IMR-90 (cell line): ENCODE measurements around the gene SLC18B1. TPM values are rescaled to one million over a fixed set of nuclear protein-coding genes. Genes with fewer than 3 reads are reported as not detected.

Source experiments
- ATAC-seq: fragments of 200-7000 bp; cut with Tn5 transposase; 2 replicates; pipeline ENCODE4 v1.9.1; 2020; ENCODE audit warnings: low read depth, mild to moderate bottlenecking, moderate library complexity
- BruUV-seq: library from RNA; stranded (reverse); fragments of 400-500 nt; replicated peaks from 2 replicates; lab custom pipeline; 2021; lab: Mats Ljungman, UMichigan
- CTCF ChIA-PET: fragments of 300-600 bp; formaldehyde crosslinking; extraction: SDS; loops from one replicate; lab custom pipeline; 2021; ENCODE audit warnings: antibody characterized with exemption; lab: Yijun Ruan, JAX
- POLR2A ChIA-PET: fragments of 300-600 bp; sonication (Branson Sonifier 250); formaldehyde crosslinking; loops from one replicate; lab custom pipeline; 2022; ENCODE audit warnings: antibody characterized with exemption; ENCODE audit not compliant: unreplicated experiment; lab: Charles Lee
- DNase-seq: peaks from one replicate; pipeline ENCODE4 v3.0.0; 2013
- H2AFZ ChIP-seq: replicated peaks from 2 replicates; pipeline ENCODE3; 2013; ENCODE audit warnings: low read length, mild to moderate bottlenecking; ENCODE audit not compliant: poor library complexity
- H2AK5ac ChIP-seq: 2 replicates; pipeline ENCODE4 v1.6.1; 2013; ENCODE audit warnings: low read depth, low read length, inconsistent platforms
- H2AK9ac ChIP-seq: replicated peaks from 2 replicates; pipeline ENCODE3; 2013; ENCODE audit warnings: mild to moderate bottlenecking, low read depth, low read length, moderate library complexity; ENCODE audit not compliant: poor library complexity
- H2BK120ac ChIP-seq: 2 replicates; pipeline ENCODE4 v1.6.1; 2013; ENCODE audit warnings: low read depth, low read length, inconsistent platforms
- H2BK15ac ChIP-seq: 3 replicates; pipeline ENCODE4 v1.6.1; 2013; ENCODE audit warnings: low read depth, low read length, inconsistent platforms
- H2BK20ac ChIP-seq: 2 replicates; pipeline ENCODE4 v1.6.1; 2013; ENCODE audit warnings: low read depth, mild to moderate bottlenecking, inconsistent platforms, low read length, moderate library complexity
- H2BK5ac ChIP-seq: 2 replicates; pipeline ENCODE4 v1.6.1; 2013; ENCODE audit warnings: mild to moderate bottlenecking, low read depth, low read length, inconsistent platforms; ENCODE audit not compliant: poor library complexity, severe bottlenecking
- H3K14ac ChIP-seq: replicated peaks from 2 replicates; pipeline ENCODE4 v1.6.1; 2013; ENCODE audit warnings: low read depth, low read length, inconsistent platforms
- H3K18ac ChIP-seq: 2 replicates; pipeline ENCODE4 v1.6.1; 2013; ENCODE audit warnings: low read depth, low read length, control low read depth
- H3K23ac ChIP-seq: 2 replicates; pipeline ENCODE4 v1.6.1; 2013; ENCODE audit warnings: low read depth, low read length, inconsistent platforms
- H3K27ac ChIP-seq: 2 replicates; pipeline ENCODE4 v1.5.1; 2013; ENCODE audit warnings: mild to moderate bottlenecking, control low read depth, low read length; ENCODE audit not compliant: insufficient read depth
- H3K27me3 ChIP-seq: 2 replicates; pipeline ENCODE4 v1.6.1; 2013; ENCODE audit warnings: low read length; ENCODE audit not compliant: control insufficient read depth, insufficient read depth
- H3K36me3 ChIP-seq: 2 replicates; pipeline ENCODE4 v1.6.1; 2013; ENCODE audit warnings: low read length, mixed read lengths; ENCODE audit not compliant: control insufficient read depth, insufficient read depth
- H3K4ac ChIP-seq: 2 replicates; pipeline ENCODE4 v1.6.1; 2013; ENCODE audit warnings: low read depth, low read length, inconsistent platforms
- H3K4me1 ChIP-seq: 2 replicates; pipeline ENCODE4 v1.6.1; 2013; ENCODE audit warnings: low read length, mixed read lengths; ENCODE audit not compliant: control insufficient read depth, insufficient read depth
- H3K4me2 ChIP-seq: 2 replicates; pipeline ENCODE4 v1.6.1; 2013; ENCODE audit warnings: low read depth, mild to moderate bottlenecking, control low read depth, low read length, moderate library complexity
- H3K4me3 ChIP-seq: 2 replicates; pipeline ENCODE4 v1.5.1; 2013; ENCODE audit warnings: low read depth, mild to moderate bottlenecking, control low read depth, low read length, moderate library complexity; ENCODE audit not compliant: insufficient read depth
- H3K56ac ChIP-seq: 2 replicates; pipeline ENCODE4 v1.6.1; 2013; ENCODE audit warnings: low read length, inconsistent platforms; ENCODE audit not compliant: insufficient read depth; ENCODE audit errors: extremely low read depth
- H3K79me1 ChIP-seq, 2 experiments: 2 replicates each; pipeline ENCODE4 v1.6.1; 2013; ENCODE audit warnings: low read length in 2 of 2, inconsistent platforms in 1 of 2, low read depth in 1 of 2
- H3K9ac ChIP-seq: 2 replicates; pipeline ENCODE4 v1.6.1; 2013; ENCODE audit warnings: low read depth, low read length, control low read depth
- H3K9me1 ChIP-seq: 2 replicates; pipeline ENCODE4 v1.6.1; 2013; ENCODE audit warnings: low read length, inconsistent platforms; ENCODE audit not compliant: insufficient read depth
- H3K9me3 ChIP-seq: 2 replicates; pipeline ENCODE4 v1.6.1; 2013; ENCODE audit warnings: low read length; ENCODE audit not compliant: control insufficient read depth, insufficient read depth
- H4K20me1 ChIP-seq: 2 replicates; pipeline ENCODE4 v1.6.1; 2013; ENCODE audit warnings: low read length, inconsistent platforms; ENCODE audit not compliant: insufficient read depth
- H4K5ac ChIP-seq: 2 replicates; pipeline ENCODE4 v1.6.1; 2013; ENCODE audit warnings: mild to moderate bottlenecking, low read depth, low read length, control low read depth
- H4K8ac ChIP-seq, 2 experiments: 2 replicates each; pipeline ENCODE4 v1.6.1; 2013; ENCODE audit warnings: low read depth in 2 of 2, low read length in 2 of 2, control low read depth in 1 of 2, inconsistent platforms in 1 of 2
- H4K91ac ChIP-seq: 2 replicates; pipeline ENCODE4 v1.6.1; 2013; ENCODE audit warnings: low read depth, low read length, inconsistent platforms; ENCODE audit not compliant: insufficient read depth
- BHLHE40 ChIP-seq: fragments of 150-350 bp; IDR thresholded peaks from 2 replicates; pipeline ENCODE4 v1.6.1; 2016; ENCODE audit warnings: mild to moderate bottlenecking, low read depth, low read length
- CEBPB ChIP-seq: IDR thresholded peaks from 2 replicates; pipeline ENCODE4 v1.6.1; 2012; ENCODE audit warnings: low read depth, low read length, improper control_type of control experiment
- CHD1 ChIP-seq: IDR thresholded peaks from 2 replicates; pipeline ENCODE4 v1.6.1; 2012; ENCODE audit warnings: low read depth, low read length, improper control_type of control experiment
- FOS ChIP-seq: fragments of 150-350 bp; IDR thresholded peaks from 2 replicates; pipeline ENCODE4 v1.6.1; 2016; ENCODE audit warnings: low read depth, low read length
- MAZ ChIP-seq: IDR thresholded peaks from 2 replicates; pipeline ENCODE4 v1.6.1; 2012; ENCODE audit warnings: low read depth, mild to moderate bottlenecking, low read length, improper control_type of control experiment, moderate library complexity, borderline replicate concordance
- MXI1 ChIP-seq: IDR thresholded peaks from 2 replicates; pipeline ENCODE4 v1.6.1; 2012; ENCODE audit warnings: low read depth, mild to moderate bottlenecking, low read length, moderate library complexity, borderline replicate concordance
- NFE2L2 ChIP-seq: fragments of 150-350 bp; IDR thresholded peaks from 2 replicates; pipeline ENCODE4 v1.6.1; 2016; ENCODE audit warnings: low read depth, mild to moderate bottlenecking, low read length
- POLR2A ChIP-seq: IDR thresholded peaks from 2 replicates; pipeline ENCODE4 v1.6.1; 2012; ENCODE audit warnings: mild to moderate bottlenecking, low read depth, low read length
- RAD21 ChIP-seq: IDR thresholded peaks from 2 replicates; pipeline ENCODE4 v1.6.1; 2012; ENCODE audit warnings: low read length, improper control_type of control experiment
- RFX5 ChIP-seq: IDR thresholded peaks from 2 replicates; pipeline ENCODE4 v1.8.0; 2012; ENCODE audit warnings: low read depth, mild to moderate bottlenecking, low read length, moderate library complexity
- SMC3 ChIP-seq: fragments of 150-350 bp; IDR thresholded peaks from 2 replicates; pipeline ENCODE4 v1.6.1; 2016; ENCODE audit warnings: low read depth, mild to moderate bottlenecking, antibody characterized with exemption, low read length, moderate library complexity
- WGBS, 2 experiments: methylation state at CpG; one replicate each; pipeline versions ENCODE4 v1.1.5 to v1.1.7; 2013; ENCODE audit warnings: missing lambda C conversion rate in 2 of 2; ENCODE audit not compliant: insufficient read length in 1 of 2; ENCODE audit errors: extremely low coverage in 2 of 2; 5-methylcytosine and 5-hydroxymethylcytosine counted together
- dilution Hi-C: fragments of 300-500 bp; cut with HindIII; formaldehyde crosslinking; loops from one replicate; pipeline ENCODE4 v1.14.3; 2018; ENCODE audit warnings: low sequenced_read_pairs; ENCODE audit not compliant: unreplicated experiment
- in situ Hi-C: fragments of 300-500 bp; cut with MboI; formaldehyde crosslinking; loops from 3 replicates; pipeline ENCODE4 v1.14.3; 2019; ENCODE audit warnings: low sequenced_read_pairs, inconsistent platforms, mixed read lengths
- intact Hi-C: fragments of 100-400 bp; cut with micrococcal nuclease; formaldehyde crosslinking; loops from 2 replicates; pipeline ENCODE4 v1.10.0; 2022
- polyA plus RNA-seq, 3 experiments: library from polyadenylated mRNA; depleted of rRNA; stranded (reverse); fragments of >200 nt; gene quantifications; 2 replicates each; pipeline ENCODE4 v1.2.3, GENCODE V29; 2012; ENCODE audit warnings: low replicate concordance in 1 of 3
- total RNA-seq: library from RNA; depleted of rRNA; stranded (reverse); fragments of >200 nt; gene quantifications from 2 replicates; pipeline ENCODE4 v1.2.3, GENCODE V29; 2012
- TF ChIP-seq, protein P1 (sequence below): conservative IDR thresholded peaks from 2 replicates; pipeline ENCODE4 v1.5.1; 2012; ENCODE audit warnings: mild to moderate bottlenecking, low read depth, low read length, improper control_type of control experiment
- TF ChIP-seq, protein P2 (sequence below): fragments of 150-350 bp; IDR thresholded peaks from 2 replicates; pipeline ENCODE4 v1.6.1; 2017; ENCODE audit warnings: mild to moderate bottlenecking, antibody characterized with exemption, low read length, low read depth
- TF ChIP-seq, protein P3 (sequence below): fragments of 150-350 bp; IDR thresholded peaks from 2 replicates; pipeline ENCODE4 v1.6.1; 2016; ENCODE audit warnings: low read depth, mild to moderate bottlenecking, low read length, moderate library complexity, borderline replicate concordance

SLC18B1 gene
- total and polyA plus RNA-seq, 2 of the 4 experiments (the other 2 are of a cell fraction) = 2.4 to 2.5 TPM

DNA sequence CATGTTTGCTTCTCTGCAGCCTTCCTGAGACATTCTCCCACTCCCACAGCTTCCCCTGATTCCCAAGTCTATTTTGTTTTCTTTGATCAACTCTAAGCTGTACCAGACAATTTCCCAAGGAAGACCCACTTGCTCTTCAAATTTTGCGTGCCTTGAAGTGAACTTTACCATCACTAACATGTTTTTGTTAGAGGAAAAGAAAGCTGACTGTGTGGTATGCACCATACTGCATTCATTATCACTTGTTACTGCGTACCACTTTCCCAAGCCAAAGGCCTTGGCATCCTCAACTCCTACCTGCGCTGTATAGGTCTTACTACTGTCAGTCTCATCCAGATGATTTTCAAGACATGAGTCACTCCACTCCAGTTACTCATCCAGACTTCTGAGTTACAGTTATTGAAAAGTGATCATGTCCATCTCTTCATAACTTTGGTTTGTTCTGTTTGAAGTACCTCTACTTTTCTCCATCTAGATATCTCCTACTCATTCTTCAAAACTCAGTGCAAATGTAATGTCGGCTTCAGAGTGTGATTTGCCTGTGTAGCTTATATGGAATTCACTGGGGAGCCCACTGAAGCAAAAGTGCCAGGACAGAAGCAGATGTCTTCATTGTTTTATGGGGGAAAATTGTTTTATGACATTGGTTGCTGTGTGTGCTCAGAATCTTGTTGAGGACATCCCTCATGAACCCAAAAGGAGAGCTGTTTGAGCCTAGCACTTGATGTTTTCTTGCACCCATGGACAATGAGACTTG is 21.1 kb upstream of the SLC18B1 start:
- H3K4me2 ChIP-seq = no peak overlapping the region
- H3K4me1 ChIP-seq = peaks cover 5% of the 10 kb centered on the region
- H4K20me1 ChIP-seq = peaks cover 60% of the 10 kb centered on the region
- ATAC-seq (no peak; the same call in 1 of the 2 replicates), DNase-seq (peak; percentile 51)
- H3K36me3 ChIP-seq = peaks cover 37% of the 10 kb centered on the region
- POLR2A ChIA-PET = no interaction called here
- H2AFZ ChIP-seq = no peak overlapping the region
- no peak overlapping the region for H2BK120ac ChIP-seq
- H3K9me3 ChIP-seq = no peaks in the 10 kb centered on the region
- no peaks in the 10 kb centered on the region for H3K27me3 ChIP-seq
- H4K8ac ChIP-seq = no peak overlapping the region
- peaks cover 13% of the 10 kb centered on the region for H3K9me1 ChIP-seq
- CTCF ChIA-PET = interaction anchor here (1.2 to 1.5 kb wide), 2 partner anchors 21 to 732 kb away, joined by 3 to 7 read pairs; partner anchors contain the start of gene SLC18B1
- no peak overlapping the region for H3K56ac ChIP-seq
- H2BK5ac ChIP-seq = no peak overlapping the region
- no peak overlapping the region for H3K18ac ChIP-seq
- intact Hi-C loops (loop anchor here (10.0 kb wide), 1 partner anchor 1275 kb away; no protein-coding TSS in a partner anchor), in situ Hi-C loops (loop anchor here (10.0 kb wide), 2 partner anchors 225 to 1095 kb away; no protein-coding TSS in a partner anchor), dilution Hi-C loops (no loop called here)
- H2AK5ac ChIP-seq = no peak overlapping the region
- no peak overlapping the region for H2AK9ac ChIP-seq
- no peak overlapping the region for H4K91ac ChIP-seq
- no peak overlapping the region for H3K27ac ChIP-seq
- BruUV-seq = no TSS peak
- no peak overlapping the region for H2BK20ac ChIP-seq
- H2BK15ac ChIP-seq = no peak overlapping the region
- H4K5ac ChIP-seq = no peak overlapping the region
- H3K4ac ChIP-seq = no peak overlapping the region
- H3K79me1 ChIP-seq = peaks cover 25 to 55% of the 10 kb centered on the region in 2 experiments
- no peak overlapping the region for H3K4me3 ChIP-seq
- H3K14ac ChIP-seq = no peak overlapping the region
- H3K23ac ChIP-seq = 0 out of 2 replicates have a peak overlapping the region, but pooled peaks have one; percentile 2
- no CpG with 5 or more reads among the region's 4 CpGs for WGBS, 2 experiments
- H3K9ac ChIP-seq = no peak overlapping the region
- TF ChIP-seq CEBPB (no peak), RFX5 (no peak), POLR2A (no peak; the same call in none of the 2 replicates), MXI1 (no peak), CHD1 (no peak), FOS (no peak), BHLHE40 (no peak), RAD21 (no peak), SMC3 (no peak), MAZ (no peak), NFE2L2 (no peak)
- TF ChIP-seq, protein P1, sequence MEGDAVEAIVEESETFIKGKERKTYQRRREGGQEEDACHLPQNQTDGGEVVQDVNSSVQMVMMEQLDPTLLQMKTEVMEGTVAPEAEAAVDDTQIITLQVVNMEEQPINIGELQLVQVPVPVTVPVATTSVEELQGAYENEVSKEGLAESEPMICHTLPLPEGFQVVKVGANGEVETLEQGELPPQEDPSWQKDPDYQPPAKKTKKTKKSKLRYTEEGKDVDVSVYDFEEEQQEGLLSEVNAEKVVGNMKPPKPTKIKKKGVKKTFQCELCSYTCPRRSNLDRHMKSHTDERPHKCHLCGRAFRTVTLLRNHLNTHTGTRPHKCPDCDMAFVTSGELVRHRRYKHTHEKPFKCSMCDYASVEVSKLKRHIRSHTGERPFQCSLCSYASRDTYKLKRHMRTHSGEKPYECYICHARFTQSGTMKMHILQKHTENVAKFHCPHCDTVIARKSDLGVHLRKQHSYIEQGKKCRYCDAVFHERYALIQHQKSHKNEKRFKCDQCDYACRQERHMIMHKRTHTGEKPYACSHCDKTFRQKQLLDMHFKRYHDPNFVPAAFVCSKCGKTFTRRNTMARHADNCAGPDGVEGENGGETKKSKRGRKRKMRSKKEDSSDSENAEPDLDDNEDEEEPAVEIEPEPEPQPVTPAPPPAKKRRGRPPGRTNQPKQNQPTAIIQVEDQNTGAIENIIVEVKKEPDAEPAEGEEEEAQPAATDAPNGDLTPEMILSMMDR = no peak
- TF ChIP-seq, protein P2, sequence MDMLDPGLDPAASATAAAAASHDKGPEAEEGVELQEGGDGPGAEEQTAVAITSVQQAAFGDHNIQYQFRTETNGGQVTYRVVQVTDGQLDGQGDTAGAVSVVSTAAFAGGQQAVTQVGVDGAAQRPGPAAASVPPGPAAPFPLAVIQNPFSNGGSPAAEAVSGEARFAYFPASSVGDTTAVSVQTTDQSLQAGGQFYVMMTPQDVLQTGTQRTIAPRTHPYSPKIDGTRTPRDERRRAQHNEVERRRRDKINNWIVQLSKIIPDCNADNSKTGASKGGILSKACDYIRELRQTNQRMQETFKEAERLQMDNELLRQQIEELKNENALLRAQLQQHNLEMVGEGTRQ = no peak
- TF ChIP-seq, protein P3, sequence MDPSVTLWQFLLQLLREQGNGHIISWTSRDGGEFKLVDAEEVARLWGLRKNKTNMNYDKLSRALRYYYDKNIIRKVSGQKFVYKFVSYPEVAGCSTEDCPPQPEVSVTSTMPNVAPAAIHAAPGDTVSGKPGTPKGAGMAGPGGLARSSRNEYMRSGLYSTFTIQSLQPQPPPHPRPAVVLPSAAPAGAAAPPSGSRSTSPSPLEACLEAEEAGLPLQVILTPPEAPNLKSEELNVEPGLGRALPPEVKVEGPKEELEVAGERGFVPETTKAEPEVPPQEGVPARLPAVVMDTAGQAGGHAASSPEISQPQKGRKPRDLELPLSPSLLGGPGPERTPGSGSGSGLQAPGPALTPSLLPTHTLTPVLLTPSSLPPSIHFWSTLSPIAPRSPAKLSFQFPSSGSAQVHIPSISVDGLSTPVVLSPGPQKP = no peak
